Uterus (tissue), 2 donors: ENCODE results near the gene OVCH2.

ENCODE experiments used
- POLR2A ChIP-seq, 2 donors: fragments of 450-650 bp; IDR thresholded peaks; one replicate each; pipeline ENCODE4 v1.6.1; 2016; ENCODE audit warnings: antibody characterized with exemption in 2 of 2, mild to moderate bottlenecking in 1 of 2, moderate library complexity in 1 of 2
- TF ChIP-seq, protein P1 (sequence below), 4 experiments: fragments of 200-600 bp in 2 of 4; fragments of 450-650 bp in 2 of 4; sonication (generic) in 2 of 4; IDR thresholded peaks; one replicate each; pipeline ENCODE4 v1.5.1; 2016 to 2019; ENCODE audit warnings: antibody characterized with exemption in 4 of 4, mild to moderate bottlenecking in 2 of 4, moderate library complexity in 1 of 4

DNA sequence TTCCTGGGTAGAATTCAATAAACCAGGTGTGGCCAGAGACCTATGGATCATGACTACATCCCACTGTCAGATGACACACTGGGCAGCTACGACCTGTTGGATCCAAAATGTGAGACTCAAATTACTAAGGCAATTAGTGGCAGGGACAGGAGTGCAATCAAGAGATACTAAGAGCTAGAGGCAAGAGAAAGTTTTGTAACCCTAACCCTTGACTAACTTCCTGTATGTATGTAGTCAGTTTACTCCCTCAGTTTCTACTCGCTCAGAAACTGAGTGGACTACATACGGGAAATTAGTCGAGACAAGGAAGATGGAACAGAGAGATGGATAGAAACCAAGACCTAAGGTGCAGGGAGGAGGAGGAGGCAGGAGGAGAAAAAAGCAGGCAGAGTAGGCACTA is 35.6 kb downstream of the OVCH2 start:
- TF ChIP-seq, protein P1, sequence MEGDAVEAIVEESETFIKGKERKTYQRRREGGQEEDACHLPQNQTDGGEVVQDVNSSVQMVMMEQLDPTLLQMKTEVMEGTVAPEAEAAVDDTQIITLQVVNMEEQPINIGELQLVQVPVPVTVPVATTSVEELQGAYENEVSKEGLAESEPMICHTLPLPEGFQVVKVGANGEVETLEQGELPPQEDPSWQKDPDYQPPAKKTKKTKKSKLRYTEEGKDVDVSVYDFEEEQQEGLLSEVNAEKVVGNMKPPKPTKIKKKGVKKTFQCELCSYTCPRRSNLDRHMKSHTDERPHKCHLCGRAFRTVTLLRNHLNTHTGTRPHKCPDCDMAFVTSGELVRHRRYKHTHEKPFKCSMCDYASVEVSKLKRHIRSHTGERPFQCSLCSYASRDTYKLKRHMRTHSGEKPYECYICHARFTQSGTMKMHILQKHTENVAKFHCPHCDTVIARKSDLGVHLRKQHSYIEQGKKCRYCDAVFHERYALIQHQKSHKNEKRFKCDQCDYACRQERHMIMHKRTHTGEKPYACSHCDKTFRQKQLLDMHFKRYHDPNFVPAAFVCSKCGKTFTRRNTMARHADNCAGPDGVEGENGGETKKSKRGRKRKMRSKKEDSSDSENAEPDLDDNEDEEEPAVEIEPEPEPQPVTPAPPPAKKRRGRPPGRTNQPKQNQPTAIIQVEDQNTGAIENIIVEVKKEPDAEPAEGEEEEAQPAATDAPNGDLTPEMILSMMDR (IDR thresholded peaks at IDR 0.05): no peak
- no peak for TF ChIP-seq POLR2A (IDR thresholded peaks at IDR 0.05)
